Gastrocnemius medialis (tissue), 4 donors: ENCODE results near the gene EIF4A2. TPM values are rescaled to one million over a fixed set of nuclear protein-coding genes. Genes with fewer than 3 reads are reported as not detected.

Source experiments
- ATAC-seq, 2 donors: fragments of 150-250 bp; one replicate each; pipeline ENCODE4 v1.9.1; 2016
- DNase-seq, 2 donors: peaks; one replicate each; pipeline ENCODE4 v3.0.0-alpha.2; 2019
- H3K27ac ChIP-seq, 4 donors: fragments of 200-600 bp; sonication (generic); 1 replicate in 1 of 4; 2 replicates in 3 of 4; pipeline ENCODE4 v1.5.1; 2016 to 2018; ENCODE audit warnings: mild to moderate bottlenecking in 2 of 4, moderate library complexity in 1 of 4
- H3K27me3 ChIP-seq, 3 donors: fragments of 200-600 bp; sonication (generic) in 2 of 3; 1 replicate in 1 of 3; 2 replicates in 2 of 3; pipeline versions ENCODE4 v1.5.1 to v1.6.0; 2016 to 2019; ENCODE audit warnings: mild to moderate bottlenecking in 1 of 3, moderate library complexity in 1 of 3
- H3K36me3 ChIP-seq, 2 donors: fragments of 200-600 bp; sonication (generic) in 1 of 2; one replicate each; pipeline ENCODE4 v1.5.1; 2017 to 2018
- H3K4me1 ChIP-seq, 2 donors: fragments of 200-600 bp; sonication (generic) in 1 of 2; one replicate each; pipeline ENCODE4 v1.5.1; 2016 to 2017; ENCODE audit warnings: mild to moderate bottlenecking in 2 of 2
- H3K4me3 ChIP-seq, 4 donors: fragments of 200-600 bp; sonication (generic) in 3 of 4; 1 replicate in 1 of 4; 2 replicates in 3 of 4; pipeline ENCODE4 v1.5.1; 2016 to 2019; ENCODE audit warnings: mild to moderate bottlenecking in 2 of 4
- H3K9me3 ChIP-seq, 3 donors: fragments of 200-600 bp; sonication (generic) in 2 of 3; 1 replicate in 1 of 3; 2 replicates in 2 of 3; pipeline ENCODE4 v1.5.1; 2016 to 2019
- POLR2A ChIP-seq, 2 donors: fragments of 450-650 bp; IDR thresholded peaks; one replicate each; pipeline ENCODE4 v1.6.1; 2017; ENCODE audit warnings: antibody characterized with exemption in 2 of 2, mild to moderate bottlenecking in 2 of 2, moderate library complexity in 2 of 2
- in situ Hi-C, 4 donors: fragments of 200-750 bp; cut with MboI; loops; one replicate each; pipeline versions ENCODE4 v1.15.0 to v1.8.0; 2017; ENCODE audit warnings: low sequenced_read_pairs in 4 of 4
- intact Hi-C: fragments of 100-400 bp; cut with DNase I; formaldehyde crosslinking; loops from one replicate; pipeline ENCODE4 v1.15.1; 2023; ENCODE audit warnings: low total_unique reads
- total RNA-seq, 4 donors: library from RNA; depleted of rRNA; stranded (reverse); fragments of >200 nt; gene quantifications; one replicate each; pipeline versions ENCODE4 v1.1.0 to v1.2.3, GENCODE V29; 2016
- TF ChIP-seq, protein P1 (sequence below), 5 experiments: fragments of 450-650 bp in 3 of 5; fragments of 200-600 bp in 2 of 5; sonication (generic) in 2 of 5; IDR thresholded peaks in 4 of 5; conservative IDR thresholded peaks in 1 of 5; 1 replicate in 4 of 5; 2 replicates in 1 of 5; pipeline ENCODE4 v1.5.1; 2016 to 2019; ENCODE audit warnings: antibody characterized with exemption in 5 of 5, mild to moderate bottlenecking in 3 of 5, moderate library complexity in 3 of 5

EIF4A2 gene
- total RNA-seq, 4 donors from 2014 or later: 531 to 622 (median 574) TPM

GRCh38 chr3:186789554-186790260, 6.3 kb downstream of the EIF4A2 start:
- ATAC-seq (no peak), DNase-seq (no peak)
- in situ Hi-C loops (loop anchor here in 3 of 4 donors (25.0 kb wide), 3 partner anchors 227 to 1202 kb away; partner anchors contain the start of genes TRA2B (in 3 of the 3), DNAJB11 (in 1 of the 3), SENP2 (in 1 of the 3) and TBCCD1 (in 1 of the 3)), intact Hi-C loops (loop anchor here (10.0 kb wide), 2 partner anchors 685 to 925 kb away; partner anchors contain the start of gene ETV5)
- Histone ChIP-seq H3K27me3 (no peaks in the 10 kb centered on the region), H3K9me3 (no peaks in the 10 kb centered on the region), H3K36me3 (peaks cover 11 to 53% of the 10 kb centered on the region in 2 donors), H3K4me3 (no peak overlapping the region), H3K4me1 (peaks cover 35 to 37% of the 10 kb centered on the region in 2 donors), H3K27ac (no peak overlapping the region)
- TF ChIP-seq, protein P1, sequence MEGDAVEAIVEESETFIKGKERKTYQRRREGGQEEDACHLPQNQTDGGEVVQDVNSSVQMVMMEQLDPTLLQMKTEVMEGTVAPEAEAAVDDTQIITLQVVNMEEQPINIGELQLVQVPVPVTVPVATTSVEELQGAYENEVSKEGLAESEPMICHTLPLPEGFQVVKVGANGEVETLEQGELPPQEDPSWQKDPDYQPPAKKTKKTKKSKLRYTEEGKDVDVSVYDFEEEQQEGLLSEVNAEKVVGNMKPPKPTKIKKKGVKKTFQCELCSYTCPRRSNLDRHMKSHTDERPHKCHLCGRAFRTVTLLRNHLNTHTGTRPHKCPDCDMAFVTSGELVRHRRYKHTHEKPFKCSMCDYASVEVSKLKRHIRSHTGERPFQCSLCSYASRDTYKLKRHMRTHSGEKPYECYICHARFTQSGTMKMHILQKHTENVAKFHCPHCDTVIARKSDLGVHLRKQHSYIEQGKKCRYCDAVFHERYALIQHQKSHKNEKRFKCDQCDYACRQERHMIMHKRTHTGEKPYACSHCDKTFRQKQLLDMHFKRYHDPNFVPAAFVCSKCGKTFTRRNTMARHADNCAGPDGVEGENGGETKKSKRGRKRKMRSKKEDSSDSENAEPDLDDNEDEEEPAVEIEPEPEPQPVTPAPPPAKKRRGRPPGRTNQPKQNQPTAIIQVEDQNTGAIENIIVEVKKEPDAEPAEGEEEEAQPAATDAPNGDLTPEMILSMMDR (IDR thresholded peaks at IDR 0.05 in 4 of 5, conservative IDR thresholded peaks at IDR 0.05 in 1 of 5): no peak
- TF ChIP-seq POLR2A (IDR thresholded peaks at IDR 0.05): no peak

GRCh38 chr3:186790261-186790981, 7.0 kb downstream of the EIF4A2 start:
- Histone ChIP-seq H3K9me3 (no peaks in the 10 kb centered on the region), H3K27me3 (no peaks in the 10 kb centered on the region), H3K4me3 (no peak overlapping the region), H3K27ac (peak overlapping the region in 1 of 4 donors; percentile 31), H3K36me3 (peaks cover 6 to 46% of the 10 kb centered on the region in 2 donors), H3K4me1 (peaks cover 28 to 30% of the 10 kb centered on the region in 2 donors)
- no peak for DNase-seq
- ATAC-seq: peak in 1 of 2 donors; percentile 32
- in situ Hi-C loops (loop anchor here in 3 of 4 donors (25.0 kb wide), 3 partner anchors 228 to 1203 kb away; partner anchors contain the start of genes TRA2B (in 3 of the 3), DNAJB11 (in 1 of the 3), SENP2 (in 1 of the 3) and TBCCD1 (in 1 of the 3)), intact Hi-C loops (no loop called here)
- TF ChIP-seq POLR2A (IDR thresholded peaks at IDR 0.05): no peak
- TF ChIP-seq, protein P1 (IDR thresholded peaks at IDR 0.05 in 4 of 5, conservative IDR thresholded peaks at IDR 0.05 in 1 of 5): no peak

DNA sequence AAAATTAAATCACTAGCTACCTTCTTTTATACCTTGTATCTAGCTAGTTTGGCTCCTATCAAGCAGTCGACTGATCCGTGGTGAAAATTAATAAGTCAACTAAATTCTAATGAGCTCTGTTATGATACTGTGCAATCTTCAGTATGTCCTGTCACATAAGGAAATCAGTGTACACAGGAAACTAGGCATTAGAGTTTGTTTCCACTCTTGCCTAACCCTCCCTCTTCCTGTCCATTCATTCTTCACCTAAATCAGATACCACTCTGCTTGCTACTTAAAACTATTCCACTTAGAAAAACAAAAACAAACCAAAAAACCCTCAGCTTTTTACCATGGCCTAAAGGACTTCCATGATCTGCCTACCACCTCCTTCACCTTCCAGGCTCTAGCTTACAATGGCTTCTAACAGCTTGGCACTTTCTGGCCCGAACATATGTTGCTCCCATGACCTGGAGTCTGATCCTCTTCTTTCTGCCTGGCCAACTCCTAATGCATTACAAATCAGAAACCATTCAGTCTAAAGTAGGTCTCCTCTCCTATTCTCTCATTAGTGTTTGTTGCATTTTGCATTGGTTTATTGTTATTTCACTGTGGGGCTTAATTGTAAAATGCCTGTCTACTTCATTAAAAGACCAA, 15.0 kb downstream of the EIF4A2 start:
- no peak overlapping the region for H3K4me3 ChIP-seq
- intact Hi-C loops (no loop called here), in situ Hi-C loops (loop anchor here in 3 of 4 donors (25.0 kb wide), 3 partner anchors 236 to 1211 kb away; partner anchors contain the start of genes TRA2B (in 3 of the 3), DNAJB11 (in 1 of the 3), SENP2 (in 1 of the 3) and TBCCD1 (in 1 of the 3))
- no peaks in the 10 kb centered on the region for H3K4me1 ChIP-seq
- H3K36me3 ChIP-seq: peaks cover 0 to 21% of the 10 kb centered on the region in 2 donors
- no peak for TF ChIP-seq POLR2A (IDR thresholded peaks at IDR 0.05)
- TF ChIP-seq, protein P1 (IDR thresholded peaks at IDR 0.05 in 4 of 5, conservative IDR thresholded peaks at IDR 0.05 in 1 of 5): no peak
- ATAC-seq: no peak
- no peaks in the 10 kb centered on the region for H3K9me3 ChIP-seq
- no peak for DNase-seq
- no peaks in the 10 kb centered on the region for H3K27me3 ChIP-seq
- H3K27ac ChIP-seq: no peak overlapping the region

GRCh38 chr3:186800285-186800684, 16.9 kb downstream of the EIF4A2 start:
- in situ Hi-C loops: no loop called here
- H3K36me3 ChIP-seq: peaks cover 0 to 21% of the 10 kb centered on the region in 2 donors

More at GRCh38 chr3:186800285-186800684, 16.9 kb downstream of the EIF4A2 start:
- Histone ChIP-seq H3K9me3 (no peaks in the 10 kb centered on the region), H3K4me1 (peaks cover under 1 to 2% of the 10 kb centered on the region in 2 donors), H3K4me3 (no peak overlapping the region), H3K27me3 (no peaks in the 10 kb centered on the region), H3K27ac (no peak overlapping the region)
- intact Hi-C loops: no loop called here
- ATAC-seq (no peak), DNase-seq (no peak)
- TF ChIP-seq, protein P1 (IDR thresholded peaks at IDR 0.05 in 4 of 5, conservative IDR thresholded peaks at IDR 0.05 in 1 of 5): no peak
- no peak for TF ChIP-seq POLR2A (IDR thresholded peaks at IDR 0.05)
